Neural progenitor cell (in vitro differentiated cells): ENCODE data around the gene YAP1. TPM values are rescaled to one million over a fixed set of nuclear protein-coding genes. Genes with fewer than 3 reads are reported as not detected.

Experiments used
- DNase-seq: peaks from one replicate; pipeline ENCODE4 v3.0.0-alpha.2; 2016; ENCODE audit warnings: low spot score
- H2AFZ ChIP-seq: fragments of 200-600 bp; sonication (generic); replicated peaks from 2 replicates; pipeline ENCODE4 v1.6.1; 2016; ENCODE audit warnings: antibody characterized with exemption
- H3F3A ChIP-seq: fragments of 200-600 bp; sonication (generic); 2 replicates; pipeline ENCODE4 v1.6.1; 2016; ENCODE audit warnings: antibody characterized with exemption, low read depth
- H3K27ac ChIP-seq: fragments of 200-600 bp; sonication (generic); 2 replicates; pipeline ENCODE4 v1.5.1; 2016; ENCODE audit warnings: mild to moderate bottlenecking
- H3K27me3 ChIP-seq: fragments of 200-600 bp; sonication (generic); 2 replicates; pipeline ENCODE4 v1.6.1; 2016; ENCODE audit warnings: mild to moderate bottlenecking, moderate library complexity
- H3K36me3 ChIP-seq: fragments of 200-600 bp; sonication (generic); 2 replicates; pipeline ENCODE4 v1.5.1; 2016
- H3K4me1 ChIP-seq: fragments of 200-600 bp; sonication (generic); 2 replicates; pipeline ENCODE4 v1.6.1; 2016; ENCODE audit warnings: mixed run types
- H3K4me2 ChIP-seq: fragments of 200-600 bp; sonication (generic); 2 replicates; pipeline ENCODE4 v1.6.1; 2016
- H3K4me3 ChIP-seq: fragments of 200-600 bp; sonication (generic); 2 replicates; pipeline ENCODE4 v1.5.1; 2016
- H3K79me2 ChIP-seq: fragments of 200-600 bp; sonication (generic); 2 replicates; pipeline ENCODE4 v1.6.1; 2016; ENCODE audit warnings: low read depth
- H3K9ac ChIP-seq: fragments of 200-600 bp; sonication (generic); 2 replicates; pipeline ENCODE4 v1.6.1; 2016
- H3K9me3 ChIP-seq: fragments of 200-600 bp; sonication (generic); 2 replicates; pipeline ENCODE4 v1.5.1; 2016; ENCODE audit warnings: low read depth
- H4K20me1 ChIP-seq: fragments of 200-600 bp; sonication (generic); 2 replicates; pipeline ENCODE4 v1.6.1; 2016; ENCODE audit warnings: low read depth
- H3K27ac Mint-ChIP-seq: 3 replicates; pipeline ENCODE4 v1.8.0; 2021; ENCODE audit warnings: mixed read lengths
- H3K27me3 Mint-ChIP-seq: 2 replicates; pipeline ENCODE4 v1.8.0; 2022; ENCODE audit warnings: low read depth, mild to moderate bottlenecking, inconsistent platforms, moderate library complexity, mixed read lengths; ENCODE audit not compliant: insufficient read depth
- H3K36me3 Mint-ChIP-seq: 3 replicates; pipeline ENCODE4 v1.8.0; 2021; ENCODE audit warnings: mixed read lengths
- H3K4me1 Mint-ChIP-seq: 3 replicates; pipeline ENCODE4 v1.8.0; 2021; ENCODE audit warnings: mixed read lengths
- H3K4me3 Mint-ChIP-seq: 3 replicates; pipeline ENCODE4 v1.8.0; 2021; ENCODE audit warnings: mild to moderate bottlenecking, moderate library complexity, mixed read lengths
- H3K9me3 Mint-ChIP-seq: 3 replicates; pipeline ENCODE4 v1.8.0; 2020; ENCODE audit warnings: mixed read lengths
- EZH2 ChIP-seq: fragments of 200-600 bp; sonication (generic); IDR thresholded peaks from 2 replicates; pipeline ENCODE4 v1.6.1; 2017; ENCODE audit warnings: antibody characterized with exemption, mild to moderate bottlenecking, moderate library complexity
- EZH2phosphoT487 ChIP-seq: fragments of 200-600 bp; sonication (generic); IDR thresholded peaks from 2 replicates; pipeline ENCODE4 v1.6.1; 2017; ENCODE audit warnings: antibody characterized with exemption
- total RNA-seq: library from RNA; depleted of rRNA; stranded (reverse); fragments of >200 nt; gene quantifications from 2 replicates; pipeline ENCODE4 v1.2.3, GENCODE V29; 2015; ENCODE audit warnings: low replicate concordance
- TF ChIP-seq, protein P1 (sequence below): fragments of 200-600 bp; sonication (generic); IDR thresholded peaks from 2 replicates; pipeline ENCODE4 v1.5.1; 2017; ENCODE audit warnings: antibody characterized with exemption, mild to moderate bottlenecking

The YAP1 gene
- total RNA-seq, 1 donor from 2014 or later: 59.9 TPM

DNA sequence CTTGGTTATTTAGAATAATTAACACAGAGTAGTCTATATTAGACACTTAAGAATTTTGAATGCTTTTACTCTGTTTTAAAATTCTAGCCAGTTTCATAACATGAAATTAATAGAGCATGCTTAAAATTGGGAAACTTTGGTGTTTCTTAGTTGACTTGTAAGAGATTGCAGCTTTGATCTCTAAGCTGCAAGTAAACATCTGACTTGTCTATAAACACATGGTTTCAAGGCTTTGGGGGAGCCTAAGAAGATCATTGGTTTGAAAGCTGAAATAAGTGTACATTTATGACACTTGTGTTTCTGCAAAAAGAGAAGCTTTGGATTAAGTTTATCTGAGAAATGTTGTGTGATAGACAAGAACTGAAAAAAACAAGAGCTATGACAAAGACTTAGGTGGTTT is 37.8 kb downstream of the YAP1 start:
- Mint-ChIP-seq H3K4me1 (peaks cover 18% of the 10 kb centered on the region), H3K9me3 (peaks cover 23% of the 10 kb centered on the region), H3K27me3 (no peaks in the 10 kb centered on the region), H3K27ac (no peak overlapping the region), H3K4me3 (no peak overlapping the region), H3K36me3 (peaks cover 53% of the 10 kb centered on the region)
- no peak overlapping the region for H2AFZ ChIP-seq
- no peaks in the 10 kb centered on the region for H3F3A ChIP-seq
- peaks cover 28% of the 10 kb centered on the region for H4K20me1 ChIP-seq
- H3K79me2 ChIP-seq: peaks cover 97% of the 10 kb centered on the region
- no peaks in the 10 kb centered on the region for H3K27me3 ChIP-seq
- H3K4me1 ChIP-seq: peaks cover 15% of the 10 kb centered on the region
- H3K4me2 ChIP-seq: no peak overlapping the region
- H3K9me3 ChIP-seq: no peaks in the 10 kb centered on the region
- no peak for DNase-seq
- TF ChIP-seq, protein P1, sequence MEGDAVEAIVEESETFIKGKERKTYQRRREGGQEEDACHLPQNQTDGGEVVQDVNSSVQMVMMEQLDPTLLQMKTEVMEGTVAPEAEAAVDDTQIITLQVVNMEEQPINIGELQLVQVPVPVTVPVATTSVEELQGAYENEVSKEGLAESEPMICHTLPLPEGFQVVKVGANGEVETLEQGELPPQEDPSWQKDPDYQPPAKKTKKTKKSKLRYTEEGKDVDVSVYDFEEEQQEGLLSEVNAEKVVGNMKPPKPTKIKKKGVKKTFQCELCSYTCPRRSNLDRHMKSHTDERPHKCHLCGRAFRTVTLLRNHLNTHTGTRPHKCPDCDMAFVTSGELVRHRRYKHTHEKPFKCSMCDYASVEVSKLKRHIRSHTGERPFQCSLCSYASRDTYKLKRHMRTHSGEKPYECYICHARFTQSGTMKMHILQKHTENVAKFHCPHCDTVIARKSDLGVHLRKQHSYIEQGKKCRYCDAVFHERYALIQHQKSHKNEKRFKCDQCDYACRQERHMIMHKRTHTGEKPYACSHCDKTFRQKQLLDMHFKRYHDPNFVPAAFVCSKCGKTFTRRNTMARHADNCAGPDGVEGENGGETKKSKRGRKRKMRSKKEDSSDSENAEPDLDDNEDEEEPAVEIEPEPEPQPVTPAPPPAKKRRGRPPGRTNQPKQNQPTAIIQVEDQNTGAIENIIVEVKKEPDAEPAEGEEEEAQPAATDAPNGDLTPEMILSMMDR: no peak
- TF ChIP-seq EZH2: no peak
- TF ChIP-seq EZH2phosphoT487: no peak
- no peak overlapping the region for H3K27ac ChIP-seq
- H3K36me3 ChIP-seq: no peaks in the 10 kb centered on the region
- peak overlapping the region; percentile 4 for H3K9ac ChIP-seq
- H3K4me3 ChIP-seq: no peak overlapping the region

DNA sequence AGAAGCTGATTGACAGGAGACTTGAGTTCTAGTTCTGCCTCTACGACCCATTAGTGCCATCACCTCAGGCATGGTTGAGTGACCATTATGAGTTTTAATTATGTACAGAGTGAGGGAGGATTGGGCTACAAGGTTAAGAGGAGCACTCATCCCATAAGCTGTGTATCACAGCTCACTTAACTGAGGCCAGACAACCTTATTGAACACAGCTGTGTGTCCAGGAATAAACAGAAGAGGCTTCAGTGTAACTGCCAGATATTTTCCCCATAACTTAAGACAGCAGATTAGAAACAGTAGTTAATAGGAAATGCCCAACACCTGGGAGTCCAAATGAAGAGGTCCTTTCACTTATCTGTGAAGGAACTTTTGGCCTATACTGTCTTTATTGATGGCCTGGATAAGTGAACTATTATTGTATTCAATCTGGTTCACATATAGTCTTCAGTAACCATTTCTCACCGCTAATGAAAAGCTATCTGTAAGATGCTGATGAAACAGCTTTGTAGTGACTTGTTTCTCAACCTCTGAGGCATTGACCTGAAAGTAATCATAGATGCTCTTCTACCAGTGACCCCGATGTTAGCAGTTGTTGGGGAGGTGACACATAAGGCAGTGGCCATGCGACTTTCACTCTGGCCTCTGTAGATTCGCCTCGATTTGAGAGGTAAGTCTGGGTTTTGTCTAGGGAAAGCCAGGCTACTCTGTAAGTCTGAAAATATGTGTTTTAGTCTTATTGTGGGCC is 41.7 kb downstream of the YAP1 start:
- TF ChIP-seq, protein P1: no peak
- no peak for TF ChIP-seq EZH2phosphoT487
- no peaks in the 10 kb centered on the region for H3K9me3 ChIP-seq
- no peaks in the 10 kb centered on the region for H3K27me3 ChIP-seq
- peaks cover 69% of the 10 kb centered on the region for H3K36me3 Mint-ChIP-seq
- no peak overlapping the region for H3K27ac ChIP-seq
- peaks cover 98% of the 10 kb centered on the region for H3K79me2 ChIP-seq
- no peak for DNase-seq
- H2AFZ ChIP-seq: no peak overlapping the region
- H3K4me1 ChIP-seq: no peaks in the 10 kb centered on the region
- no peaks in the 10 kb centered on the region for H3K27me3 Mint-ChIP-seq
- H3K4me2 ChIP-seq: no peak overlapping the region
- H3K9ac ChIP-seq: no peak overlapping the region
- H3K9me3 Mint-ChIP-seq: peaks cover 25% of the 10 kb centered on the region
- H3K4me1 Mint-ChIP-seq: peaks cover 13% of the 10 kb centered on the region
- no peaks in the 10 kb centered on the region for H3K36me3 ChIP-seq
- H3K4me3 Mint-ChIP-seq: no peak overlapping the region
- no peak overlapping the region for H3K27ac Mint-ChIP-seq
- peaks cover 4% of the 10 kb centered on the region for H4K20me1 ChIP-seq
- no peaks in the 10 kb centered on the region for H3F3A ChIP-seq
- no peak overlapping the region for H3K4me3 ChIP-seq

DNA sequence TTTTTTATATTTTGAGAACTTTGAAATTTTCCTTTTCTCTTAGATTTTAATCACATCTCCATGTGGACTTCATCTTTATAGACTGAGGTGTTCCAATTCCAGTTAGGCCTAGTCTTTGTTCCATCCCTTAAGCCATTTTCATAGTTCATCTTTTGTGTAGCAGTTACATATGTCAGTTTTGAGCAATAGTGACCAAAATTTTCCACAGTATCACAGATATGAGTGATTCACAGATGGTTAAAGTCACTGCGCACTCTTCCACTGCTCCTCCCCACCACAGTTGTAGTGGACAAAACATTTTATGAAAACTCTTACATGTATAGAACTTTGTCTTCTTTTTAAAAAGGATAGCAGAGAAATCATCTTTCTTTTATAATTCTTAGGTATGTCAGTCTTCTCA is 42.8 kb downstream of the YAP1 start:
- H4K20me1 ChIP-seq: peaks cover 15% of the 10 kb centered on the region
- H3K27ac ChIP-seq: no peak overlapping the region
- H3K27me3 Mint-ChIP-seq: no peaks in the 10 kb centered on the region
- no peaks in the 10 kb centered on the region for H3F3A ChIP-seq
- H3K4me3 ChIP-seq: no peak overlapping the region
- H3K27me3 ChIP-seq: no peaks in the 10 kb centered on the region
- no peak overlapping the region for H3K4me3 Mint-ChIP-seq
- H3K79me2 ChIP-seq: peaks cover 98% of the 10 kb centered on the region
- H3K36me3 Mint-ChIP-seq: peaks cover 59% of the 10 kb centered on the region
- H3K4me2 ChIP-seq: no peak overlapping the region
- DNase-seq: no peak
- H3K9me3 Mint-ChIP-seq: peaks cover 25% of the 10 kb centered on the region
- H3K4me1 Mint-ChIP-seq: peaks cover 14% of the 10 kb centered on the region
- no peak overlapping the region for H2AFZ ChIP-seq
- H3K9me3 ChIP-seq: no peaks in the 10 kb centered on the region
- H3K4me1 ChIP-seq: peaks cover 3% of the 10 kb centered on the region
- H3K27ac Mint-ChIP-seq: no peak overlapping the region
- TF ChIP-seq, protein P1: no peak
- TF ChIP-seq EZH2phosphoT487 (no peak), EZH2 (no peak)
- no peaks in the 10 kb centered on the region for H3K36me3 ChIP-seq
- H3K9ac ChIP-seq: no peak overlapping the region
